Prostate gland (tissue), 2 donors: Measurements from ENCODE around the gene TNFRSF4.

ENCODE experiments used
- POLR2A ChIP-seq: fragments of 450-650 bp; IDR thresholded peaks from one replicate; pipeline ENCODE4 v1.6.1; 2016; ENCODE audit warnings: antibody characterized with exemption, mild to moderate bottlenecking
- TF ChIP-seq, protein P1 (sequence below), 4 experiments: fragments of 200-600 bp in 2 of 4; fragments of 450-650 bp in 2 of 4; sonication (generic) in 2 of 4; IDR thresholded peaks; 1 replicate in 3 of 4; 2 replicates in 1 of 4; pipeline ENCODE4 v1.5.1; 2016 to 2019; ENCODE audit warnings: antibody characterized with exemption in 4 of 4, mild to moderate bottlenecking in 2 of 4, moderate library complexity in 2 of 4

DNA sequence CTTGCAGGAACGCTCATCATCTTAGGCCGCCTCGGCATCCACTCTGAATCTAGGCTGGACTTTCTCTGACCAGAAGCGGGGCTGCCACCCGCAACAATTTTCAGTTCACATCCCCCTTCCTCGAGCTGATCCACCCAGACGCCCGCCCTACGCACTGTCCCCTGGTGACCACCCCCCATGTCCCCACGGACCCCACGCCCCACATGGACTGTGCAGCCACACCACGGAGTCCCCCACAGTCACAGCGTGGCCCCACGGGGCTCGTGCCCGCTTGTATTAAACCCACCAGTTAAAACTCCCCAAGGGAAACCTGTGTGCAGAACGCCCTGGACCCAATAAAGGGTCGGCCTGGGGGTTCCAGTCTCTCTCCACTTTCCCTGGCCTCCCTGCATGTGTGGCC, 45.6 kb upstream of the TNFRSF4 start:
- TF ChIP-seq, protein P1, sequence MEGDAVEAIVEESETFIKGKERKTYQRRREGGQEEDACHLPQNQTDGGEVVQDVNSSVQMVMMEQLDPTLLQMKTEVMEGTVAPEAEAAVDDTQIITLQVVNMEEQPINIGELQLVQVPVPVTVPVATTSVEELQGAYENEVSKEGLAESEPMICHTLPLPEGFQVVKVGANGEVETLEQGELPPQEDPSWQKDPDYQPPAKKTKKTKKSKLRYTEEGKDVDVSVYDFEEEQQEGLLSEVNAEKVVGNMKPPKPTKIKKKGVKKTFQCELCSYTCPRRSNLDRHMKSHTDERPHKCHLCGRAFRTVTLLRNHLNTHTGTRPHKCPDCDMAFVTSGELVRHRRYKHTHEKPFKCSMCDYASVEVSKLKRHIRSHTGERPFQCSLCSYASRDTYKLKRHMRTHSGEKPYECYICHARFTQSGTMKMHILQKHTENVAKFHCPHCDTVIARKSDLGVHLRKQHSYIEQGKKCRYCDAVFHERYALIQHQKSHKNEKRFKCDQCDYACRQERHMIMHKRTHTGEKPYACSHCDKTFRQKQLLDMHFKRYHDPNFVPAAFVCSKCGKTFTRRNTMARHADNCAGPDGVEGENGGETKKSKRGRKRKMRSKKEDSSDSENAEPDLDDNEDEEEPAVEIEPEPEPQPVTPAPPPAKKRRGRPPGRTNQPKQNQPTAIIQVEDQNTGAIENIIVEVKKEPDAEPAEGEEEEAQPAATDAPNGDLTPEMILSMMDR (IDR thresholded peaks at IDR 0.05): no peak
- TF ChIP-seq POLR2A: no peak
